Tibial nerve (tissue), 4 donors: ENCODE measurements around the gene NPIPB13. TPM values are rescaled to one million over a fixed set of nuclear protein-coding genes. Genes with fewer than 3 reads are reported as not detected.
A peak's percentile ranks its signal among the peaks of the same experiment; 100 is the strongest.
"Not testable (repeated sequence)": the region's sequence is repeated elsewhere in the genome, so short reads cannot be mapped to it uniquely, and the experiment has no call there.

ENCODE experiments used
- DNase-seq, 2 donors: peaks; one replicate each; pipeline ENCODE4 v3.0.0-alpha.2; 2019; ENCODE audit warnings: low spot score in 2 of 2
- H3K27ac ChIP-seq, 4 donors: fragments of 200-600 bp; sonication (generic) in 3 of 4; one replicate each; pipeline ENCODE4 v1.5.1; 2017 to 2019; ENCODE audit warnings: mild to moderate bottlenecking in 1 of 4
- H3K27me3 ChIP-seq, 2 donors: fragments of 200-600 bp; sonication (generic) in 1 of 2; one replicate each; pipeline versions ENCODE4 v1.5.1 to v1.6.0; 2017 to 2019
- H3K36me3 ChIP-seq, 3 donors: fragments of 200-600 bp; sonication (generic); one replicate each; pipeline ENCODE4 v1.5.1; 2018 to 2019
- H3K4me1 ChIP-seq, 4 donors: fragments of 200-600 bp; sonication (generic) in 3 of 4; one replicate each; pipeline ENCODE4 v1.5.1; 2017 to 2019
- H3K4me3 ChIP-seq, 4 donors: fragments of 200-600 bp; sonication (generic) in 3 of 4; one replicate each; pipeline ENCODE4 v1.5.1; 2017 to 2019; ENCODE audit warnings: mild to moderate bottlenecking in 1 of 4, moderate library complexity in 1 of 4
- H3K9me3 ChIP-seq, 4 donors: fragments of 200-600 bp; sonication (generic) in 3 of 4; one replicate each; pipeline ENCODE4 v1.5.1; 2017 to 2019
- WGBS, 2 donors: methylation state at CpG; one replicate each; pipeline ENCODE4 v1.1.5; 2018; 5-methylcytosine and 5-hydroxymethylcytosine counted together
- total RNA-seq, 4 donors: library from RNA; depleted of rRNA; stranded (reverse); fragments of >200 nt; gene quantifications; one replicate each; pipeline ENCODE4 v1.1.0, GENCODE V29; 2016

NPIPB13 gene
- 1 to 10 TPM; 5.1 to 9.6 (median 7.4) TPM for total RNA-seq

DNA sequence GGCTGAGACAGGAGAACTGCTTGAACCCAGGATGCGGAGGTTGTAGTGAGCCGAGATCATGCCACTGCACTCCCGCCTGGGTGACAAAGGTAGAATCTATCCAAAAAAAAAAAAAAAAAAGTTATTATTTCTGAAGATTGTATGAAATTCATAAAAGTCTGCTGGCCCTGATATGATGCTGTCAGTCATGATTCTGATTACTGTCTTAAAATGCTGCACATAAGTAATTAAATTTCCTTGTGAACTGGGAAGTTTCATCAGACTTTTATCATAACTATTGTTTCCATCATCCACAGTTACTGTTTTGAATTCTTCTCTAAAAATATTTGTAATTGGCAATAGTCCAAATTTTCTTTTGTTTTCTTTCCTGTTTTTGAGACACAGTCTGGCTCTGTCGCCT, at the start of gene NPIPB13:
NPIPB13 (minus strand) TSS at position 101 of the 400 bp plus-strand sequence. CDS start 2,906 bp downstream, outside the sequence.
- H3K27ac ChIP-seq, DNase-seq, H3K4me3 ChIP-seq, H3K4me1 ChIP-seq, H3K9me3 ChIP-seq, H3K27me3 ChIP-seq, H3K36me3 ChIP-seq: not testable (repeated sequence)
- no CpG with 5 or more reads among the region's 4 CpGs for WGBS, 2 donors

DNA sequence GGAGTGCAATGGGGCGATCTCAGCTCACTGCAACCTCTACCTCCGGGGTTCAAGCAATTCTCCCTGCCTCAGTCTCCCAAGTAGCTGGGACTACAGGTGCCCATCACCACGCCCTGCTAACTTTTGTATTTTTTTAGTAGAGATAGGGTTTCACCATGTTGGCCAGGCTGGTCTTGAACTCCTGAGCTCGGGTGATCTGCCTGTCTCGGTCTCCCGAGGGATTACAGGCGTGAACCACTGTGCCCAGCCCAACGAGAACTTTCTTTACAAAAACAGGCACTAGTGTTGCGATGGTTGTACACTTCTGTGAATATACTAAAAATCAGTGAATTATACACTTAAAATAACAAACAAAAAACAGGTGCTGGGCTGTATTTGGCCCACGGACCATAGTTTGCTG, 34.1 kb upstream of the NPIPB13 start:
- WGBS, 2 donors = 89 to 91% methylated on average over 9 of the region's 10 CpGs
- not testable (repeated sequence) for DNase-seq

DNA sequence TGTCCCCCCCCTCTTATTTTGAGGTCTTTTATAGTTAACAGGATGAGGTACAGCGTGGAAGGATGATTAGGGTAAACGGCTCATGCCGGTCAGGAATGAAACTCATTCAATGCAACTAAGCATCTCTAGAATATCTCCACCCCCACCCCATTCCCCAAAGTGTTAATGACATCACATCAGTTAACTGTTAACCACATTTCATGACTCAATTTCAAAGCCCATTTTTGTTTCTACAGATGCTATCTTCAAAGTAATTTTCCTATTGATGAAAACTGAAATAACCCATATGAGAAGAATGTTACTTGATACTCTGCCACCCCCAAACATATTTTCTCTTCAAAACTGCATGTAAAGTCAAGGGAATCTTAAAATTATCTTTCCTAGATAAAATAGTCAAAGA, 30.2 kb upstream of the NPIPB13 start:
- not testable (repeated sequence) for H3K27ac ChIP-seq, H3K4me3 ChIP-seq, DNase-seq, H3K4me1 ChIP-seq, H3K27me3 ChIP-seq, H3K9me3 ChIP-seq
- WGBS, 2 donors = 57% methylated on average over 1 of the region's 3 CpGs; no CpG with 5 or more reads in 1 of the 2 donors
- peaks cover 0 to 11% (median 3%) of the 10 kb centered on the region in 3 donors for H3K36me3 ChIP-seq

More for the DNA sequence above, 34.1 kb upstream of the NPIPB13 start:
- H3K4me1 ChIP-seq, H3K27ac ChIP-seq, H3K36me3 ChIP-seq, H3K4me3 ChIP-seq, H3K27me3 ChIP-seq, H3K9me3 ChIP-seq: not testable (repeated sequence)

DNA sequence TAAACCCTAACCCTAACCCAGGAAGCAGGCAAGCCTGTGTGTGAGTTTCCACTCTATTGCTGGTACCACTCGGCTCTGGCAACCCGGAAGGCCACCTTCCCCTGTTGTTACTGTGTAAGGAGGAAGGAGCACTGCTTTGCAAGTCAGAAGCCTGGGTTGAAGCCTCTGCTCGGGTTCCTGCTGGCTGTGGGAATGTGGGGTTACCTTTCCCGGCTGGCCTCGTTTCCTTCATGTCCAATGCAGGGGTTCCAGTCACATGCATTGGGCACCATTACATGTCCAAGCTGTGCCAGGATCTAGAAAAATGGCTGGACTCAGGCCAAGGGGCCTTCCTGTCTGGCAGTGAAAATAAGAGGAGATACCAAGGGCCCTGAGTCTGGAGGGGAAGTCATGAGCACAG, 31.2 kb downstream of the NPIPB13 start:
- H3K4me1 ChIP-seq, H3K27ac ChIP-seq, H3K4me3 ChIP-seq, H3K36me3 ChIP-seq, H3K27me3 ChIP-seq, H3K9me3 ChIP-seq: not testable (repeated sequence)
- WGBS, 2 donors = 87 to 100% methylated on average over 1 to 3 of the region's 5 CpGs
- peak in 1 of 2 donors; percentile 8 for DNase-seq

DNA sequence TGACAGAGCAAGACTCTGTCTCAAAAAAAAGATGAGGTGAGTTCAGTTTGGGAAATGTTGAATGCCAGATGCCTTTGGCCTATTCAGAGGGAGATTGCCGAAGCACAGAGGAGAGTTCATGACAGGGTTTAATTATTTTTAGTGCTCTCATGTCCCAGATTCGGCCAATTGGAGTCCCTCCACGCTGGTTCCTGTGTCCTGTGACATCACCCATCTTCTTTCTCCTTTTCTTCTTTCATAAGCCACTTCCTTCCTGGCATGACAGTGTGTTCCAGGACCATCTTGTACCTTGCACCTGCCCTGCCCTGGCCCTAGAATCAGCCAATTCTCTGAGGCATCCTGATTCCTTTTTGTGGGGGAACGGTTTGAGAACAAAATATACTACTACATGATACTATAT, 36.9 kb downstream of the NPIPB13 start:
- H3K4me3 ChIP-seq, H3K27ac ChIP-seq, DNase-seq, H3K4me1 ChIP-seq, H3K9me3 ChIP-seq, H3K27me3 ChIP-seq, H3K36me3 ChIP-seq: not testable (repeated sequence)
- no CpG with 5 or more reads among the region's 4 CpGs for WGBS, 2 donors

DNA sequence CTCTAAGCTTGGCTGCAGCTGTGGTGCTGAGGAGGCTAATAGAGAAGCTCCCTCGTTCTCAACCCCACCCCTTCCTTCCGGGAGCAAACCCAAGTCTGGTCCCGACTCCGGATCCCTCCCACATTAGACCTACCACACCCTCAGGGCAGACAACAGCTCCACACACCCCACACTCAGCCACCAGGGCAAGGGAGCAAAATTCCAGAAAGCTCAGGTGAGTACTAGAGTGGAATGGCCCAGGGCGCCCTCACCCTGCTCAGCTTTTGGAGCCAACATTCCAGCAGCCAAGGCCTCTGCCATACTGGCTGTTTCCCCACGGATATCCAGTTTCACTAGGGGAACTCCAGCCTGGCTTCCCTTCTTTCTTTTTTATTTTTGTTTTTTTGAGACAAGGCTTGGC, 39.2 kb downstream of the NPIPB13 start:
- H3K27me3 ChIP-seq, H3K27ac ChIP-seq, H3K4me1 ChIP-seq, H3K36me3 ChIP-seq, H3K4me3 ChIP-seq, H3K9me3 ChIP-seq: not testable (repeated sequence)
- 0 to 17% methylated on average over 1 to 2 of the region's 6 CpGs for WGBS, 2 donors
- peak in 1 of 2 donors; percentile 19 for DNase-seq

DNA sequence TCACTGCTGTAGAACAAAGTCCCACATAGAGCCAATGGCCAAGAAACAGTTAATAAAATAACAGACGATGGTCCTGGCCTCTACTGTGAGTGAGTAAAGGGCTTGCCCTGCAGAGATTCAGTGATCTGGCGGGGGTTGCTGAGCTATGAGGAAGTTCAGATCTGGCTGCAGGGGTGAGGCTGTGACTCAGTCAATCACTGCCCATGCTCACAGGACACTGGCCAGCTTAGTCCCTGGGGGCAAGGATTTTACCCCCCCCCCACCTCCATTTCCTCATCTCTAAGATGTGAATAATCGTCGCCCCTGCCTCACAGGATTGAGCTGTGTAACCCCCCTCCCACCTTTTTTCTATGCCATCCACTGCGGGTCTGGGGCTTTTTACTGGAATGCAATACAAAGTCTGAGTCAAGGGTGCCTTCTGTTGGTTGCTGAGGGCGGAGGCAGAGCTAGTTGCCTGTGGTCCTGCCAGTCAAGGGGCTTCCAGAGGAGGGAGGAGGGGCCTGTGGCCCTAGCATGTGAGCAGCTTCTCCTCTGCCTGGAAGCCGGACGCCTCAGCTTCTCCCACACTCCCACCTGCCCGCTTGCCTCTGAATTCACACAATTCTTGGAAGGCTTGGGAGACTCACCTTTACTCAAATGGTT, 41.1 kb downstream of the NPIPB13 start:
- not testable (repeated sequence) for H3K4me3 ChIP-seq, H3K36me3 ChIP-seq, H3K27ac ChIP-seq, H3K9me3 ChIP-seq, H3K27me3 ChIP-seq, H3K4me1 ChIP-seq, DNase-seq
- 0% methylated on average over 1 of the region's 9 CpGs; no CpG with 5 or more reads in 1 of the 2 donors for WGBS, 2 donors

DNA sequence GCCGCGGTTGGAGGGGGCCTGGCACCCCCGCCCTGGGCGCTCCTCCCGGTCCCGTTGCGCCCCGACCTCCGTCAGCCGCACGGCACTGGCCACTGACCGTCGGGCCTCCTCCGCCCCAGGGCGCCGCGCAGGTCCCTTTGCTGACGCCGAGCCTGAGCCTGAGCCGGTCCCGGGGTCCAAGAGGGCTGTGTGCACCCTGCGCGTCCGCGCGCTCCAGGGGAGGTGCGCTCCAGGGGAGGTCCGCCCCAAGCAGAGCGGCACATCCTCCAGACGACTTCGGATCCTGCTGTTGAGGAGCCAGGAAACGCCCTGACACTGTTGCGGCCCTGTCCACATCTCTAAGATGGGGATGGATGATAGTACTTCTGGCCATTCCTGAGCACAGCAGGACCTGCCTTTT, 42.0 kb downstream of the NPIPB13 start:
- not testable (repeated sequence) for H3K4me1 ChIP-seq, H3K9me3 ChIP-seq, DNase-seq, H3K27ac ChIP-seq, H3K36me3 ChIP-seq, H3K27me3 ChIP-seq
- peak overlapping the region; percentile 26 to 54 (median 52) for H3K4me3 ChIP-seq
- no CpG with 5 or more reads among the region's 33 CpGs for WGBS, 2 donors

DNA sequence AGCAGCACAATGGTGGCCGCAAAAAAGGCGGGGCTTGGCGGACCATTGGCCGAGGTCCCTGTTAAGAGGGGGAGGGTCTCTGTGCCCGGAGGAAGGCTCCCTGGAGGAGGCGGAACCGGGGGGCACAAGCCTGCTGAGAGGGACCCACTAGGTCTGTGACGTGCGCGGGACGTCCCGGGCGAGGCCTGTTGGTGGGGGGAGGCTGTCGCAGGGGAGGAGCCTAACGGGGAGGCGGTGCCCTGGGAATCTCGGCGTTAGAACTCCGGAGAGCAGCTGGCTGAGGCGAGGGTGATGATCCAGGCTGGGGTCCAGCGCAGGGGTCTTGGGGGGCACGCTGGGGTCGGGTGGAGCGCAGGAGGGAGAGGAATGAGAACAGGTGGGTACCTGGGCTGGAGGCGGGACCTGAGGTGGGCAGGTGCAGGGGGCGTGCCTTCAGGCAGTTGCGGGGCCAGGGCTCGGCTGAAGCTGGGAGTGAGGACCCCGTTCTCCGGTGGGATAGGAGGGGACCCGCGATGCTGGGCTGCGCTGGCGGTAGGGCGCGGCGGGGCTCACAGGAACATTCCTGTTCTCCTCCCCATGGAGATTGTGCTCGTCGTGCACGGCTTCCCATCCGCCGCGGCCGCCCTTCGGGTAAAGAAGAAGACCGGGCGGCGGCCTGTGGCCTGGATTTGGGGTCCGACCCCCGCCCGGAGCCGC, 42.6 kb downstream of the NPIPB13 start:
- not testable (repeated sequence) for H3K9me3 ChIP-seq, H3K27me3 ChIP-seq, H3K27ac ChIP-seq, H3K4me1 ChIP-seq, H3K36me3 ChIP-seq
- peak in 1 of 2 donors; percentile 7 for DNase-seq
- 0% methylated on average over 10 to 11 of the region's 52 CpGs for WGBS, 2 donors
- peak overlapping the region; percentile 26 to 54 (median 52) for H3K4me3 ChIP-seq

DNA sequence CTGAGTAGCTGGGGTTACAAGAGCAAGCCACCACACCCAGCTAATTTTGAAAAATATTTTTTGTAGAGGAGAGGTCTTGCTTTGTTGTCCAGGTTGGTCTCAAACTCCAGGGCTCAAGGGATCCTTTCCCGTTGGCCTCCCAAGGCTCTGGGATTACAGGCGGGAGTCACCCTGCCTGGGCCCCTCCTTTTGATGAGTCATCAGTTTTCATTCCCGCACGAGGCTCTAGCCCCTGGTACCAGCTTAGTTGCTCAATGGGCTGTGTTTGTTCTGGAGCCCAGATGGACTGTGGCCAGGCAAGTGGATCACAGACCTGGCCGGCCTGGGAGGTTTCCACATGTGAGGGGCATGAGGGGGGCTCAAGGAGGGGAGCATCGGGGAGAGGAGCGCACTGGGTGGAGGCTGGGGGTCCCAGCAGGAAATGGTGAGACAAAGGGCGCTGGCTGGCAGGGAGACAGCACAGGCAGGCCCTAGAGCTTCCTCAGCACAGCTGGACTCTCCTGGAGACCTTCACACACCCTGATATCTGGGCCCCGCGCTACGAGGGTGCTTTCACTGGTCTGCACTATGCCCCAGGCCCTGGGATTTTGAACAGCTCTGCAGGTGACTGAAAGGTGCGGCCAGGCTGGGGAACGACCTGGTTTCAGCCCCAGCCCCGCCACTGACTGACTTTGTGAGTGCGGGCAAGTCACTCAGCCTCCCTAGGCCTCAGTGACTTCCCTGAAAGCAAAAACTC, 48.5 kb downstream of the NPIPB13 start:
- H3K27me3 ChIP-seq, H3K27ac ChIP-seq, H3K4me1 ChIP-seq, H3K4me3 ChIP-seq, H3K9me3 ChIP-seq, DNase-seq, H3K36me3 ChIP-seq: not testable (repeated sequence)
- WGBS, 2 donors = no CpG with 5 or more reads among the region's 15 CpGs

DNA sequence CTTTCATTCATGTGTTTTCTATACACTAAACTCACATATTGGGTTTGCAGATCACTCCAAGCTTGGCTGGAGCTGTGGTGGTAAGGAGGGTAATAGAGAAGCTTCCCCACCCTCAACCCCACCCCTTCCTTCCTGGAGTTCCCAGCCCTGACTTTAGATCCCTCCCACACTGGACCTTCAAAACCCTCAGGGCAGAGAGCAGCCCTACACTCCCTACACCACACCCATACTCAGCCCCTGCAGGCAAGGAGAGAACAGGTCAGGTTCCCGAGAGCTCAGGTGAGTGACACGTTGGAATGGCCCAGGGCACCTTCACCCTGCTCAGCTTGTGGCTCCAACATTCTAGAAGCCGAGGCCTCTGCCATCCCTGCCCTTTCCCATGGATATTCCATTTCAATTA, 49.2 kb downstream of the NPIPB13 start, which contains the start of gene SULT1A3:
SULT1A3 (plus strand) TSS at position 207 of the 400 bp plus-strand sequence. CDS start 1,474 bp downstream, outside the sequence.
- not testable (repeated sequence) for DNase-seq, H3K4me3 ChIP-seq, H3K36me3 ChIP-seq, H3K9me3 ChIP-seq, H3K27ac ChIP-seq, H3K4me1 ChIP-seq, H3K27me3 ChIP-seq
- no CpG with 5 or more reads among the region's 3 CpGs for WGBS, 2 donors
